HFFc6 (cell line): ENCODE data around the gene KIF1B. TPM values are rescaled to one million over a fixed set of nuclear protein-coding genes. Genes with fewer than 3 reads are reported as not detected.
"Not testable (repeated sequence)": the region's sequence is repeated elsewhere in the genome, so short reads cannot be mapped to it uniquely, and the experiment has no call there.

ENCODE experiments used
- DNase-seq: peaks from one replicate; pipeline ENCODE4 v3.0.0-alpha.2; 2018
- H3K27ac Mint-ChIP-seq: 2 replicates; pipeline ENCODE4 v1.8.0; 2020; ENCODE audit warnings: mild to moderate bottlenecking, mixed read lengths
- H3K27me3 Mint-ChIP-seq: 2 replicates; pipeline ENCODE4 v1.8.0; 2021; ENCODE audit warnings: mild to moderate bottlenecking, moderate library complexity, mixed read lengths; ENCODE audit not compliant: insufficient read depth
- H3K36me3 Mint-ChIP-seq: 2 replicates; pipeline ENCODE4 v1.8.0; 2021; ENCODE audit warnings: low read depth, mixed read lengths
- H3K4me1 Mint-ChIP-seq: 2 replicates; pipeline ENCODE4 v1.8.0; 2020; ENCODE audit warnings: low read depth, mixed read lengths
- H3K4me3 Mint-ChIP-seq: 2 replicates; pipeline ENCODE4 v1.8.0; 2020; ENCODE audit warnings: mild to moderate bottlenecking, moderate library complexity, mixed read lengths
- H3K9me3 Mint-ChIP-seq: 2 replicates; pipeline ENCODE4 v1.8.0; 2020; ENCODE audit warnings: mild to moderate bottlenecking, mixed read lengths
- CTCF ChIP-seq: fragments of 200-600 bp; sonication (generic); IDR thresholded peaks from 2 replicates; pipeline ENCODE4 v1.5.0; 2021; ENCODE audit warnings: antibody characterized with exemption, mild to moderate bottlenecking
- total RNA-seq, 6 experiments: library from RNA; stranded (reverse); fragmentation: NEBNext Ultra II Directional; extraction: Animal tissue kit (Norgen Biotek cat#: 25700); gene quantifications; 2 replicates in 1 of 6; 3 replicates in 5 of 6; pipeline ENCODE4 v1.2.3, GENCODE V29; 2021

The KIF1B gene
- total RNA-seq, 6 experiments from 2014 or later, result 35.2 to 41.6 (median 39.3) TPM

GRCh38 chr1:10419351-10419750, 209.0 kb downstream of the KIF1B start:
- DNase-seq, result no peak
- Mint-ChIP-seq H3K27me3 (no peaks in the 10 kb centered on the region; the same call in 1 of the 2 replicates), H3K27ac (0 out of 2 replicates have a peak overlapping the region, but pooled peaks have one; percentile 31), H3K4me1 (peaks cover 18% of the 10 kb centered on the region), H3K4me3 (no peak overlapping the region), H3K36me3 (peaks cover 55% of the 10 kb centered on the region), H3K9me3 (no peaks in the 10 kb centered on the region)
- no peak for TF ChIP-seq CTCF

- Mint-ChIP-seq H3K4me1 (peaks cover 18% of the 10 kb centered on the region), H3K27ac (no peak overlapping the region), H3K27me3 (no peaks in the 10 kb centered on the region; the same call in 1 of the 2 replicates), H3K36me3 (peaks cover 42% of the 10 kb centered on the region), H3K4me3 (no peak overlapping the region), H3K9me3 (no peaks in the 10 kb centered on the region)
- DNase-seq, result no peak
- no peak for TF ChIP-seq CTCF
Observed at GRCh38 chr1:10421637-10422036, 211.3 kb downstream of the KIF1B start.

- peak overlapping the region; percentile 73 for H3K27ac Mint-ChIP-seq
- no peak overlapping the region for H3K4me3 Mint-ChIP-seq
- no peaks in the 10 kb centered on the region for H3K9me3 Mint-ChIP-seq
- TF ChIP-seq CTCF, result peak; percentile 27; the same call in 1 of the 2 replicates
- peaks cover 18% of the 10 kb centered on the region for H3K4me1 Mint-ChIP-seq
- peaks cover 28% of the 10 kb centered on the region for H3K36me3 Mint-ChIP-seq
- H3K27me3 Mint-ChIP-seq, result peaks cover 2% of the 10 kb centered on the region
- peak; percentile 75 for DNase-seq
Observed at GRCh38 chr1:10424034-10424433, 213.7 kb downstream of the KIF1B start.

- no peak for TF ChIP-seq CTCF
- peaks cover 18% of the 10 kb centered on the region for H3K4me1 Mint-ChIP-seq
- no peak overlapping the region for H3K4me3 Mint-ChIP-seq
- peaks cover 22% of the 10 kb centered on the region for H3K36me3 Mint-ChIP-seq
- H3K27ac Mint-ChIP-seq, result no peak overlapping the region
- no peak for DNase-seq
- peaks cover 2% of the 10 kb centered on the region for H3K27me3 Mint-ChIP-seq
- H3K9me3 Mint-ChIP-seq, result no peaks in the 10 kb centered on the region
Observed at GRCh38 chr1:10424651-10425050, 214.3 kb downstream of the KIF1B start.

GRCh38 chr1:10425826-10426534, 215.6 kb downstream of the KIF1B start:
- Mint-ChIP-seq H3K36me3 (peaks cover 13% of the 10 kb centered on the region), H3K27ac (peak overlapping the region; percentile 38; the same call in 1 of the 2 replicates), H3K4me1 (peaks cover 25% of the 10 kb centered on the region), H3K4me3 (peak overlapping the region; percentile 74; the same call in 1 of the 2 replicates)
- H3K9me3 Mint-ChIP-seq, DNase-seq, H3K27me3 Mint-ChIP-seq: not testable (repeated sequence)

- H3K27me3 Mint-ChIP-seq, H3K9me3 Mint-ChIP-seq, DNase-seq, H3K4me3 Mint-ChIP-seq, H3K27ac Mint-ChIP-seq: not testable (repeated sequence)
- Mint-ChIP-seq H3K4me1 (peaks cover 31% of the 10 kb centered on the region), H3K36me3 (peaks cover 13% of the 10 kb centered on the region)
Observed at GRCh38 chr1:10426535-10426848, 216.1 kb downstream of the KIF1B start.
